Sigmoid colon (tissue), 7 donors: ENCODE data around the gene NEK11. TPM values are rescaled to one million over a fixed set of nuclear protein-coding genes. Genes with fewer than 3 reads are reported as not detected.

Experiments
- DNase-seq: peaks from one replicate; pipeline ENCODE4 v3.0.0-alpha.2; 2019
- H3K27ac ChIP-seq, 4 donors: fragments of 200-600 bp; sonication (generic); one replicate each; pipeline ENCODE4 v1.5.1; 2016 to 2019; ENCODE audit warnings: mild to moderate bottlenecking in 1 of 4
- H3K27me3 ChIP-seq, 3 donors: fragments of 200-600 bp; sonication (generic); one replicate each; pipeline ENCODE4 v1.5.1; 2019; ENCODE audit warnings: mild to moderate bottlenecking in 1 of 3
- H3K36me3 ChIP-seq, 4 donors: fragments of 200-600 bp; sonication (generic); one replicate each; pipeline ENCODE4 v1.5.1; 2016 to 2019
- H3K4me1 ChIP-seq, 4 donors: fragments of 200-600 bp; sonication (generic); one replicate each; pipeline ENCODE4 v1.5.1; 2017 to 2019
- H3K4me3 ChIP-seq, 4 donors: fragments of 200-600 bp; sonication (generic); one replicate each; pipeline ENCODE4 v1.5.1; 2017 to 2019; ENCODE audit warnings: mild to moderate bottlenecking in 2 of 4, moderate library complexity in 1 of 4
- H3K9me3 ChIP-seq, 4 donors: fragments of 200-600 bp in 3 of 4; sonication (generic) in 3 of 4; one replicate each; pipeline versions ENCODE4 v1.5.1 to v1.6.1; 2013 to 2019
- EP300 ChIP-seq, 4 donors: sonication (generic); formaldehyde crosslinking; IDR thresholded peaks; one replicate each; pipeline ENCODE4 v1.6.1; 2017; ENCODE audit warnings: antibody characterized with exemption in 4 of 4
- POLR2A ChIP-seq, 2 donors: fragments of 450-650 bp; IDR thresholded peaks; one replicate each; pipeline ENCODE4 v1.6.1; 2016; ENCODE audit warnings: antibody characterized with exemption in 2 of 2, mild to moderate bottlenecking in 2 of 2, moderate library complexity in 2 of 2
- POLR2AphosphoS5 ChIP-seq, 4 donors: sonication (generic); formaldehyde crosslinking; IDR thresholded peaks; one replicate each; pipeline ENCODE4 v1.6.1; 2017; ENCODE audit warnings: antibody characterized with exemption in 4 of 4
- WGBS, 2 donors: extraction: QIAGEN DNeasy Blood & Tissue Kit; methylation state at CpG; one replicate each; pipeline ENCODE4 v1.1.7; 2013; 5-methylcytosine and 5-hydroxymethylcytosine counted together
- intact Hi-C: fragments of 100-400 bp; cut with DNase I; formaldehyde crosslinking; loops from one replicate; pipeline ENCODE4 v1.15.1; 2023
- polyA plus RNA-seq, 3 donors: library from polyadenylated mRNA; stranded (reverse); fragments of 200-250 nt; gene quantifications; one replicate each; pipeline ENCODE4 v1.2.3, GENCODE V29; 2013
- total RNA-seq, 4 donors: library from RNA; depleted of rRNA; stranded (reverse); fragments of >200 nt; gene quantifications; one replicate each; pipeline ENCODE4 v1.1.0, GENCODE V29; 2016
- TF ChIP-seq, protein P1 (sequence below), 4 experiments: fragments of 450-650 bp in 3 of 4; fragments of 200-600 bp in 1 of 4; IDR thresholded peaks; one replicate each; pipeline ENCODE4 v1.5.1; 2016 to 2019; ENCODE audit warnings: antibody characterized with exemption in 4 of 4, mild to moderate bottlenecking in 3 of 4, moderate library complexity in 2 of 4
- donor health status: healthy with polysubstance abuse.
- donor health status: Bipolar disorder and iron deficiency.
- donor health status: healthy.

NEK11 gene
- total and polyA plus RNA-seq, 7 donors = 1.6 to 12.2 (median 4.3) TPM

DNA sequence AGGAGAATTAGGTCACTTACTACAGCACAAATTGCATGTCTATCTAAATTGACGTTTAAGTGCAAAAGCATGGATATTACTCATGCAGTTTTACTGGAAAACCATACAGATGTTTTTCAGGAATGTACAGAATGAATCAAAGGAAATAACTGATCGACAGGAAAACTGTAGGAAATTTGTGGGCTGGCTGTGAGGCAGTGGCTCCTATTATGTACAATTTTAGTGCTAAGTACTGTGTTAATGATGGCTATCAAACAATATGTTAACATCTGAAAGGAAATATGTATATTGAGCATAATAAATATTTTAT lies 361.8 kb downstream of the NEK11 start:
- DNase-seq = no peak
- peaks cover 0 to 25% (median 2%) of the 10 kb centered on the region in 4 donors for H3K36me3 ChIP-seq
- H3K27me3 ChIP-seq = no peaks in the 10 kb centered on the region
- WGBS, 2 donors = 43 to 64% methylated on average over 2 of the region's 2 CpGs
- no peak overlapping the region for H3K4me3 ChIP-seq
- intact Hi-C loops = loop anchor here (10.0 kb wide), 1 partner anchor 644 kb away; the partner anchor contains the start of gene PIK3R4
- no peak overlapping the region for H3K27ac ChIP-seq
- H3K4me1 ChIP-seq = peaks cover 0 to 2% (median 0%) of the 10 kb centered on the region in 4 donors
- TF ChIP-seq POLR2AphosphoS5 (IDR thresholded peaks at IDR 0.05) = no peak
- TF ChIP-seq, protein P1, sequence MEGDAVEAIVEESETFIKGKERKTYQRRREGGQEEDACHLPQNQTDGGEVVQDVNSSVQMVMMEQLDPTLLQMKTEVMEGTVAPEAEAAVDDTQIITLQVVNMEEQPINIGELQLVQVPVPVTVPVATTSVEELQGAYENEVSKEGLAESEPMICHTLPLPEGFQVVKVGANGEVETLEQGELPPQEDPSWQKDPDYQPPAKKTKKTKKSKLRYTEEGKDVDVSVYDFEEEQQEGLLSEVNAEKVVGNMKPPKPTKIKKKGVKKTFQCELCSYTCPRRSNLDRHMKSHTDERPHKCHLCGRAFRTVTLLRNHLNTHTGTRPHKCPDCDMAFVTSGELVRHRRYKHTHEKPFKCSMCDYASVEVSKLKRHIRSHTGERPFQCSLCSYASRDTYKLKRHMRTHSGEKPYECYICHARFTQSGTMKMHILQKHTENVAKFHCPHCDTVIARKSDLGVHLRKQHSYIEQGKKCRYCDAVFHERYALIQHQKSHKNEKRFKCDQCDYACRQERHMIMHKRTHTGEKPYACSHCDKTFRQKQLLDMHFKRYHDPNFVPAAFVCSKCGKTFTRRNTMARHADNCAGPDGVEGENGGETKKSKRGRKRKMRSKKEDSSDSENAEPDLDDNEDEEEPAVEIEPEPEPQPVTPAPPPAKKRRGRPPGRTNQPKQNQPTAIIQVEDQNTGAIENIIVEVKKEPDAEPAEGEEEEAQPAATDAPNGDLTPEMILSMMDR (IDR thresholded peaks at IDR 0.05) = no peak
- TF ChIP-seq EP300 (IDR thresholded peaks at IDR 0.05) = no peak
- TF ChIP-seq POLR2A (IDR thresholded peaks at IDR 0.05) = no peak
- H3K9me3 ChIP-seq = no peaks in the 10 kb centered on the region

DNA sequence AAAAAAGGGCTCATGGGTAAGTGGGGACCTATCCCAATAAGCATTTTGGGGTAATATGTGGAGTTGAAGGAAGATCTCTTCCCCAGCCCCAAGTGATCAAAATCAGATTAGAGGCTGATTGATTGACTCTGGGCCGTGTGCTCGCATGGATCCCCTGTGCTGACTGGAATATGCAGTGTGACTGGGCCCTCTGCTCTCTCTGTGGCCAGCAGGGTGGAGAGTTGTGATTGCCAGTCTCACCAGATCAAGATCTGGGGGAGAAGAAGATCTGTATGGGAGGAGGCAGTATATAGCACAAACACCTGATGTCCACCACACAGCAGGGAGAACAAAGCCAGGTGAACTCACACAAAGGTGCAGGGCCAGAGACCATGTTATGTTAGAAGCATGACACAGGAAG lies 363.7 kb downstream of the NEK11 start:
- intact Hi-C loops = no loop called here
- H3K9me3 ChIP-seq = no peaks in the 10 kb centered on the region
- TF ChIP-seq, protein P1 (IDR thresholded peaks at IDR 0.05) = no peak
- TF ChIP-seq EP300 (IDR thresholded peaks at IDR 0.05) = no peak
- no peak for TF ChIP-seq POLR2A (IDR thresholded peaks at IDR 0.05)
- no peak for TF ChIP-seq POLR2AphosphoS5 (IDR thresholded peaks at IDR 0.05)
- 88 to 95% methylated on average over 2 of the region's 2 CpGs for WGBS, 2 donors
- peaks cover 0 to 6% (median 0%) of the 10 kb centered on the region in 4 donors for H3K36me3 ChIP-seq
- H3K4me1 ChIP-seq = no peaks in the 10 kb centered on the region
- H3K27ac ChIP-seq = no peak overlapping the region
- DNase-seq = no peak
- no peaks in the 10 kb centered on the region for H3K27me3 ChIP-seq
- H3K4me3 ChIP-seq = no peak overlapping the region

DNA sequence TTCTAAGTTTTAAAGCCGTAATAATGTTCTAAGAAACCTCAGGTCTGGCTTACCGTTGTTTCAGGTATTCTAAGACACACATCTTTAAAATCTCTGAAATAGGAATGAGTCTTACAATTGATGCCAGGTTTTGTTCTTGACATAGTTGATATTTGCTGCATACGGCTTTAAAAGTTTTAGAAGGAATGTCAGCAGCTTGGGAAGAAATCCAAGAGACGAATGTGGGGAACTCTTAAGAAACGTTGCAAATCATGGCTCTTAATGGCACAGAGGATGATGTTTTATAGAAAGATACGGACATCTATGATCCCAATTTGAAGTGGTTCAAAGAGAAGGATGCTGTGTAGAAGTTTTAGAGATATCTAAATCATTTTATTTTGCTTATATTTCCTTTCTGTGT lies 366.4 kb downstream of the NEK11 start:
- DNase-seq = no peak
- no peaks in the 10 kb centered on the region for H3K27me3 ChIP-seq
- no peaks in the 10 kb centered on the region for H3K4me1 ChIP-seq
- no peak for TF ChIP-seq POLR2AphosphoS5 (IDR thresholded peaks at IDR 0.05)
- no peak for TF ChIP-seq EP300 (IDR thresholded peaks at IDR 0.05)
- TF ChIP-seq, protein P1 (IDR thresholded peaks at IDR 0.05) = no peak
- no peak for TF ChIP-seq POLR2A (IDR thresholded peaks at IDR 0.05)
- WGBS, 2 donors = 68 to 73% methylated on average over 6 of the region's 6 CpGs
- intact Hi-C loops = no loop called here
- H3K9me3 ChIP-seq = no peaks in the 10 kb centered on the region
- H3K36me3 ChIP-seq = no peaks in the 10 kb centered on the region
- H3K27ac ChIP-seq = no peak overlapping the region
- H3K4me3 ChIP-seq = no peak overlapping the region

DNA sequence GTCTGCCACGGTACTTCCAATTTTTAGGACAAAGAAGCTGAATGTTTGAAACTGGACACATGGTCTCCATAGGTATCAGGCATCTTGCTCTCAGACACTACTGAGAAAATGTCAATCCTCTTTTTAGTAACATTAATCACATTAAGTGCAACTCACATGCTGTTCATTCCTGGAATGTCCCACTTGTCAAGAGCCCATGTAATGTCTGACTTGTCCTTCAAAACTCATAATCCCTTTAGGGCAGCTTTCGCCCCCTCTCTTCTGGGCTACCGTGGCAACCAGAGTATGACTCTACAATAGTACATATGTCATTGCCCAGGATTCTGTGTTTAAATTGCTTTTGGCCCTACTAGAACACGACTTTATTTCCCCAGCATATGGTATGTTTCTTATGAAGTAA lies 367.2 kb downstream of the NEK11 start:
- WGBS, 2 donors = 79 to 82% methylated on average over 4 of the region's 4 CpGs
- Histone ChIP-seq H3K4me1 (no peaks in the 10 kb centered on the region), H3K9me3 (no peaks in the 10 kb centered on the region), H3K36me3 (no peaks in the 10 kb centered on the region), H3K27me3 (no peaks in the 10 kb centered on the region), H3K27ac (no peak overlapping the region), H3K4me3 (no peak overlapping the region)
- TF ChIP-seq, protein P1 (IDR thresholded peaks at IDR 0.05) = no peak
- TF ChIP-seq POLR2AphosphoS5 (IDR thresholded peaks at IDR 0.05) (no peak), POLR2A (IDR thresholded peaks at IDR 0.05) (no peak), EP300 (IDR thresholded peaks at IDR 0.05) (no peak)
- DNase-seq = no peak
- intact Hi-C loops = no loop called here

DNA sequence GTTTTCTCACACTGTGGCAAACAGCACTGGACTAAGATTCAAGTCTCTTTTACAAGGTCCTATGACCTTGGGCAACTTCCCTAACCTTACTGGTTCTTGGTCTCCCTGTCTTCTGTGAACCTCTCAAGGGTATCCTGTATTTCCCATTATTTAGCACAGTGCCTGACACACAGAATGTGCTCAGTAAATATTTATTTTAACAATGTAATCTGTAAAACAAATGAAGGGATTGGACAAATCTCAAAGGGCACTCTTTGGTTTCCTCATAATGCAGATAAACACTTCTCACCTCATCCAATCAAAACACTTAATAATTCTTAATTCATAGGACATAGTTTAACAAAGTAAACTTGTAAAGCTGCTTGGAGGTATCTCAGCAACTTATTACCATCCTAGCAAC lies 367.7 kb downstream of the NEK11 start:
- H3K9me3 ChIP-seq = no peaks in the 10 kb centered on the region
- no peak overlapping the region for H3K27ac ChIP-seq
- no peaks in the 10 kb centered on the region for H3K36me3 ChIP-seq
- intact Hi-C loops = no loop called here
- no peaks in the 10 kb centered on the region for H3K27me3 ChIP-seq
- H3K4me1 ChIP-seq = no peaks in the 10 kb centered on the region
- TF ChIP-seq POLR2AphosphoS5 (IDR thresholded peaks at IDR 0.05) = no peak
- TF ChIP-seq EP300 (IDR thresholded peaks at IDR 0.05) = no peak
- TF ChIP-seq, protein P1 (IDR thresholded peaks at IDR 0.05) = no peak
- TF ChIP-seq POLR2A (IDR thresholded peaks at IDR 0.05) = no peak
- H3K4me3 ChIP-seq = no peak overlapping the region
- no peak for DNase-seq
